ENCODE data around the gene STON2. TPM values are rescaled to one million over a fixed set of nuclear protein-coding genes. Genes with fewer than 3 reads are reported as not detected.
A peak's percentile ranks its signal among the peaks of the same experiment; 100 is the strongest.

The STON2 gene
- total and polyA plus RNA-seq, 2 of the 13 experiments (the other 11 are each of a cell fraction or from before 2014, with no cell fraction given) = 2.1 to 11.0 TPM

DNA sequence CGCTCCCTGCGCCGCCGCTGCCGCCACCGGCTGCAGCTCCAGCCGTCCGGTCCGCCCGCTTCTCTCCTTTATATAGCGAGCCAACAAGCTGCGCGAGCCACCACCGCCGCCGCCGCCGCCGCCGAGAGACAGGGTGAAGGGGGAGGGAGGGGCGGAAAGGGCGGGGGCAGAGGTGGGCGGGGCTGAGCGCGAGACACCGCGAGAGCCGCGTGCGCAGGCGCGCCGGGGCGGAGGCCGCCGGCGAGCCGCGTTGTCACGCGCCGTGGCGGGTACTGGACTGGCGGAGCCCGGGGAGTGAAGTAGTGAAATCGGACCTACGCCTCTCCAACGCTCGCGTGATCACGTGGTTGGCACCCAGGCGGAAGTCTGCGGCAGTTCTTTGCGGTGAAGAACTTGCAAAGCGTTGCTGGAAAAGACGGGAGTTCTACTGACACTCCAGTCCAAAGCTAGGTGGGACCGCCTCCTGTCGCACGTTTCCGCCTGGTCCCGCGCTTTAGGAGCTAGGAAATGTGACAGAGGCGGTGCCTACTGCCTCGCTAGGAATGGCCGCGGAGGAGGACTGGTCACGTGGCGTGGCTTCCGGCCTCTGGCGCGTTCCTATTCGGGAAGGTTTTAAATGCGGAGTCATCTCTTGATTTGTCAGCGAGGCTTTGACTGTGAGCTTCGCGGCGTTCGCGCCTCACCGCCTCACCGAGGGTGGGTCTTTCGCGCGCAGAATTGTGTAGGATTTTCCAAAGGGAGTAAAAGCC, 179.1 kb downstream of the STON2 start, which contains the start of gene GTF2A1 (continued):
- TF ChIP-seq, protein P1, sequence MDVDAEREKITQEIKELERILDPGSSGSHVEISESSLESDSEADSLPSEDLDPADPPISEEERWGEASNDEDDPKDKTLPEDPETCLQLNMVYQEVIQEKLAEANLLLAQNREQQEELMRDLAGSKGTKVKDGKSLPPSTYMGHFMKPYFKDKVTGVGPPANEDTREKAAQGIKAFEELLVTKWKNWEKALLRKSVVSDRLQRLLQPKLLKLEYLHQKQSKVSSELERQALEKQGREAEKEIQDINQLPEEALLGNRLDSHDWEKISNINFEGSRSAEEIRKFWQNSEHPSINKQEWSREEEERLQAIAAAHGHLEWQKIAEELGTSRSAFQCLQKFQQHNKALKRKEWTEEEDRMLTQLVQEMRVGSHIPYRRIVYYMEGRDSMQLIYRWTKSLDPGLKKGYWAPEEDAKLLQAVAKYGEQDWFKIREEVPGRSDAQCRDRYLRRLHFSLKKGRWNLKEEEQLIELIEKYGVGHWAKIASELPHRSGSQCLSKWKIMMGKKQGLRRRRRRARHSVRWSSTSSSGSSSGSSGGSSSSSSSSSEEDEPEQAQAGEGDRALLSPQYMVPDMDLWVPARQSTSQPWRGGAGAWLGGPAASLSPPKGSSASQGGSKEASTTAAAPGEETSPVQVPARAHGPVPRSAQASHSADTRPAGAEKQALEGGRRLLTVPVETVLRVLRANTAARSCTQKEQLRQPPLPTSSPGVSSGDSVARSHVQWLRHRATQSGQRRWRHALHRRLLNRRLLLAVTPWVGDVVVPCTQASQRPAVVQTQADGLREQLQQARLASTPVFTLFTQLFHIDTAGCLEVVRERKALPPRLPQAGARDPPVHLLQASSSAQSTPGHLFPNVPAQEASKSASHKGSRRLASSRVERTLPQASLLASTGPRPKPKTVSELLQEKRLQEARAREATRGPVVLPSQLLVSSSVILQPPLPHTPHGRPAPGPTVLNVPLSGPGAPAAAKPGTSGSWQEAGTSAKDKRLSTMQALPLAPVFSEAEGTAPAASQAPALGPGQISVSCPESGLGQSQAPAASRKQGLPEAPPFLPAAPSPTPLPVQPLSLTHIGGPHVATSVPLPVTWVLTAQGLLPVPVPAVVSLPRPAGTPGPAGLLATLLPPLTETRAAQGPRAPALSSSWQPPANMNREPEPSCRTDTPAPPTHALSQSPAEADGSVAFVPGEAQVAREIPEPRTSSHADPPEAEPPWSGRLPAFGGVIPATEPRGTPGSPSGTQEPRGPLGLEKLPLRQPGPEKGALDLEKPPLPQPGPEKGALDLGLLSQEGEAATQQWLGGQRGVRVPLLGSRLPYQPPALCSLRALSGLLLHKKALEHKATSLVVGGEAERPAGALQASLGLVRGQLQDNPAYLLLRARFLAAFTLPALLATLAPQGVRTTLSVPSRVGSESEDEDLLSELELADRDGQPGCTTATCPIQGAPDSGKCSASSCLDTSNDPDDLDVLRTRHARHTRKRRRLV (CRISPR knock-in tag; IDR thresholded peaks at IDR 0.05) = peak; percentile 62
- no peak for TF ChIP-seq CSRNP2 (CRISPR knock-in tag; conservative IDR thresholded peaks at IDR 0.05; ENCODE audit: low read depth)
- TF ChIP-seq TGIF2 (CRISPR knock-in tag; IDR thresholded peaks at IDR 0.05) = peak; percentile 54; the same call in 1 of the 2 replicates
- TF ChIP-seq, protein P2, sequence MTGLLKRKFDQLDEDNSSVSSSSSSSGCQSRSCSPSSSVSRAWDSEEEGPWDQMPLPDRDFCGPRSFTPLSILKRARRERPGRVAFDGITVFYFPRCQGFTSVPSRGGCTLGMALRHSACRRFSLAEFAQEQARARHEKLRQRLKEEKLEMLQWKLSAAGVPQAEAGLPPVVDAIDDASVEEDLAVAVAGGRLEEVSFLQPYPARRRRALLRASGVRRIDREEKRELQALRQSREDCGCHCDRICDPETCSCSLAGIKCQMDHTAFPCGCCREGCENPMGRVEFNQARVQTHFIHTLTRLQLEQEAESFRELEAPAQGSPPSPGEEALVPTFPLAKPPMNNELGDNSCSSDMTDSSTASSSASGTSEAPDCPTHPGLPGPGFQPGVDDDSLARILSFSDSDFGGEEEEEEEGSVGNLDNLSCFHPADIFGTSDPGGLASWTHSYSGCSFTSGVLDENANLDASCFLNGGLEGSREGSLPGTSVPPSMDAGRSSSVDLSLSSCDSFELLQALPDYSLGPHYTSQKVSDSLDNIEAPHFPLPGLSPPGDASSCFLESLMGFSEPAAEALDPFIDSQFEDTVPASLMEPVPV (CRISPR knock-in tag; IDR thresholded peaks at IDR 0.05) = peak; percentile 81; the same call in 1 of the 2 replicates
- peak; percentile 89 for TF ChIP-seq MXD3 (CRISPR knock-in tag; IDR thresholded peaks at IDR 0.05)
- TF ChIP-seq ZNF557 (CRISPR knock-in tag; IDR thresholded peaks at IDR 0.05) = peak; percentile 48; the same call in 1 of the 2 replicates
- TF ChIP-seq AGO2 (optimal IDR thresholded peaks at IDR 0.05; ENCODE audit: low read depth, low read length) = no peak
- 0 out of 2 replicates have a peak, but pooled peaks have one; percentile 89 for TF ChIP-seq CC2D1A (CRISPR knock-in tag; IDR thresholded peaks at IDR 0.05)
- TF ChIP-seq RFX3 (CRISPR knock-in tag; IDR thresholded peaks at IDR 0.05) = no peak
- no peak for TF ChIP-seq NR2F1 (CRISPR knock-in tag; IDR thresholded peaks at IDR 0.05)
- TF ChIP-seq HNF4G (IDR thresholded peaks at IDR 0.05; ENCODE audit: borderline replicate concordance, low read depth, low read length) = no peak
- 0 out of 2 replicates have a peak, but pooled peaks have one; percentile 23 for TF ChIP-seq HNF4G (CRISPR knock-in tag; IDR thresholded peaks at IDR 0.05; ENCODE audit: borderline replicate concordance, low read depth)
- TF ChIP-seq ZNF773 (CRISPR knock-in tag; IDR thresholded peaks at IDR 0.05; ENCODE audit: borderline replicate concordance) = no peak; the same call in 1 of the 2 replicates
- peak; percentile 46; the same call in 1 of the 2 replicates for TF ChIP-seq ESRRA (CRISPR knock-in tag; IDR thresholded peaks at IDR 0.05; ENCODE audit: low read depth)
- peak; percentile 50 for TF ChIP-seq CREB1 (IDR thresholded peaks at IDR 0.05)
- TF ChIP-seq CREB1 (CRISPR knock-in tag; IDR thresholded peaks at IDR 0.05) = peak; percentile 59; the same call in 1 of the 2 replicates
- TF ChIP-seq IRF2 (CRISPR knock-in tag; IDR thresholded peaks at IDR 0.05) = peak; percentile 57; the same call in 1 of the 2 replicates
- TF ChIP-seq CHCHD3 (CRISPR knock-in tag; IDR thresholded peaks at IDR 0.05) = peak; percentile 81; the same call in 1 of the 2 replicates
- no peak for TF ChIP-seq TMF1 (CRISPR knock-in tag; IDR thresholded peaks at IDR 0.05; ENCODE audit: low read depth)
- TF ChIP-seq FIP1L1 (IDR thresholded peaks at IDR 0.05; ENCODE audit: borderline replicate concordance, insufficient read depth, low read depth, low read length) = no peak
